HG03025 (cell line): Measurements from ENCODE around the gene DAZAP1.
"Not testable (repeated sequence)": the region's sequence is repeated elsewhere in the genome, so short reads cannot be mapped to it uniquely, and the experiment has no call there.

ENCODE experiments used
- ATAC-seq: cut with Tn5 transposase; IDR thresholded peaks from one replicate; pipeline ENCODE4 v1.9.1; 2021; ENCODE audit warnings: mild to moderate bottlenecking, moderate library complexity; ENCODE audit not compliant: unreplicated experiment, low FRiP score

Gene DAZAP1

GRCh38 chr19:1438933-1439354 is 31.6 kb downstream of the DAZAP1 start:
- no peak for ATAC-seq

GRCh38 chr19:1439525-1440417 is 32.4 kb downstream of the DAZAP1 start:
- ATAC-seq = not testable (repeated sequence)

GRCh38 chr19:1440418-1440801 is 33.0 kb downstream of the DAZAP1 start:
- ATAC-seq = no peak

DNA sequence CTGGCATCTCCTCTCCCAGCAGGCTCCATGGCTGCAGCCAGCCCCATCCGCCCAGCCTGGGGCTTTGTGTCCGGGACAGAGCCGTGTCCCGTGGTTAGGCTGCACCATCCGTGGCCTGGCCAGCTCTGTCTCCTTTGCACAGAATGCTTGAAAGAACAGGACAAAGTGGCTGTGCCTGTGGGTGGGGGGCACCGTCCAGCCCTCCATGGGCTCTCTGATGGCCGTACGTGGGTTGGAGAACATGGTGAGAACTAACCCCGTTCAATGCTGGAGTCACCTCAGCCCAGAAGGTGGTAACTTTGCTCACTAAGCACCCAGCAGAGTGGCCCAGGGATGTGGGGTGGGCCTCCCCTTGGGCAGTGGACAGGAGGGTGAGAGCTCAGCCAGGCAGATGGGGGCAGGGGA is 33.6 kb downstream of the DAZAP1 start:
- no peak for ATAC-seq

DNA sequence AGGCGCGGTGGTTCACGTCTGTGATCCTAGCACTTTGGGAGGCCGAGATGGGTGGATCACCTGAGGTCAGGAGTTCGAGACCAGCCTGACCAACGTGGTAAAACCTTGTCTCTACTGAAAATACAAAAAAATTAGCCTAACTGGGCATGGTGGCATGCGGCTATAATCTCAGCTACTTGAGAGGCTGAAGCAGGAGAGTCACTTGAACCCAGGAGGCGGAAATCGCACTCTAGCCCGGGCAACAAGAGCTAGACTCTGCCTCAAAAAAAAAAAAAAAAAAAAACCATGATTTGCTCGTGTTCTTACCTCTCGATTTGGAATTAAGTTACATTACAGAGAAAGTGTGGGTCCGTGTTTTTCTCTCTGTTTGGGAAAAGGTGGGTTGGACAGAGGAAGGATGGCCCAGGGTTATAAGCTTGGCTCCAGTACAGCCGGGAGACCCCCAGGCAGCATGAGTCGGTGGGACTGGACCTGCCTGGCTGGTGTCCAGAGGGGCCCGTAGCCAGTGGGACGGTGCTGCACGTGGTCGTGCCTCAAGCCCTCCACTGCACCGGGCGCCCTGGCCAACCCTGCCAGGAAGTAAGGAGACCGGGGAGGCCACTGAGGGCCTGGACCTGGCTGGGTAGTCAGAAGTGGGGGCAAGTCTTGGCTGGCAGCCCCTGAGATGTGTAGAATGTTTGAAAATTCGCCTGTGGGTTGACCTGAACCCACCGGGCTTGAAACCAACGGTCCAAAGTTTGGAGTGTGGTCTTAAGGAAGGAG is 34.5 kb downstream of the DAZAP1 start:
- no peak for ATAC-seq

- peak; percentile 49 for ATAC-seq
Observed at GRCh38 chr19:1445185-1445931, 38.0 kb downstream of the DAZAP1 start.

DNA sequence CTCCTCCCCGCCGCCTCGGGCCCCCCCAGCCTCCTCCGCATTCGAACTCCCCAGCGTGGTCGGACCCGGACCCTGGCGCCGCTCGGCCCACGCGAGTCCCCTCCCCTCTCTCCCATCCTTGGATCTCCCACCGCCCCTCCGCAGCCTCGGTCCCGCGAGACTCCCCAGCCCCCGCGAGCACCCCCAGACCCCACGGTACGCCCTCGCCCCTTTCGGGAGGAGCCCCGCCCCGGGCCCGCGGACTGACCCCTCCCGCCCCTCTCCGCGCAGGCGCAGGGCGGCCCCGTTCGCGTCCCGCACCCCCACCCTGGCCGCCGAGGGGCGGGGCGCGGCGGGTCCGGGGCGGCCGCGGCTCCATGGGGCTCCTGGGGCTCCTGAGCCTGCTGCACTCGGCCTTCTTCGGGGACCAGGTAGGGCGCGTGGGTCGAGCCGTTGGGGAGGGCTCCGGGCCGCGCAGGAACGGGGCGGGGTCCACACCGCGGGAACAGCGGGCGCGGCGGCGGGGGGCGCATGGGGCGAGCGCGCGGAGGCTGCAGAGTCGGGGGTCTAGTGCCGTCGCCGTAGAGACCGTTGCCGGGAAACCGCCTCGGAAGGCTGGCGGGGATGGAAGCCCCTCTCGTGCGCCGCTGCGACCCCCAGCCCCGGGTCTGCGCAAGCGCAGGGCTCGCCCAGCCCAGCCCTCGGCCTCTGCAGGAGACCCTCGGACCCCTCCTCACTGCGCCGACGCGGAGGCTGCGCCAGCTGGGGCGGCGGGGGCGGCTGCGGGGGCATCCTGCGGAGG is 38.7 kb downstream of the DAZAP1 start:
- no peak for ATAC-seq

GRCh38 chr19:1446713-1447481 is 39.5 kb downstream of the DAZAP1 start:
- ATAC-seq = no peak

DNA sequence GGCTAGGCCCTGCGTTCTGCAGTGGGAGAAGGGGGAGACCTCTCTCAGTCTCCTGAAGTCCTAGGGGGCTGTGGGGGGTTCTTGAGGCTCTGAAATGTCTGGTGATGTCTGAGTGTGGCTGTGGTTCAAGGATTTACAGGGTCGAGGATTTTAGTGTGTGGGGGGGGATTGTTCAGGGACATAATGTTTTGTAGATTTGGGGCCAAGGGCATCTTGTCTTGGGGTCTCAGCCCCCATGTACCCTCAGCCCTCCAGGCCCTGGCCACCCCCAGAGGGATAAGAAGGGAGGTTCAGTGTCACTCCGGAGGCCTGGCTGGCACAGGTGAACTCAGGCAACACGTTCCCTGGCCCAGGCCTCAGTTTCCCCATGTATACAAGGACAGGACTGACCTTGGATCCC is 40.1 kb downstream of the DAZAP1 start:
- ATAC-seq = no peak

- ATAC-seq = no peak
Observed at GRCh38 chr19:1447944-1448343, 40.6 kb downstream of the DAZAP1 start.

GRCh38 chr19:1449467-1450442 is 42.4 kb downstream of the DAZAP1 start, which contains the start of gene APC2:
APC2 (plus strand) TSS chr19:1450121; CDS start chr19:1453002, 2,881 bp downstream.
- no peak for ATAC-seq

DNA sequence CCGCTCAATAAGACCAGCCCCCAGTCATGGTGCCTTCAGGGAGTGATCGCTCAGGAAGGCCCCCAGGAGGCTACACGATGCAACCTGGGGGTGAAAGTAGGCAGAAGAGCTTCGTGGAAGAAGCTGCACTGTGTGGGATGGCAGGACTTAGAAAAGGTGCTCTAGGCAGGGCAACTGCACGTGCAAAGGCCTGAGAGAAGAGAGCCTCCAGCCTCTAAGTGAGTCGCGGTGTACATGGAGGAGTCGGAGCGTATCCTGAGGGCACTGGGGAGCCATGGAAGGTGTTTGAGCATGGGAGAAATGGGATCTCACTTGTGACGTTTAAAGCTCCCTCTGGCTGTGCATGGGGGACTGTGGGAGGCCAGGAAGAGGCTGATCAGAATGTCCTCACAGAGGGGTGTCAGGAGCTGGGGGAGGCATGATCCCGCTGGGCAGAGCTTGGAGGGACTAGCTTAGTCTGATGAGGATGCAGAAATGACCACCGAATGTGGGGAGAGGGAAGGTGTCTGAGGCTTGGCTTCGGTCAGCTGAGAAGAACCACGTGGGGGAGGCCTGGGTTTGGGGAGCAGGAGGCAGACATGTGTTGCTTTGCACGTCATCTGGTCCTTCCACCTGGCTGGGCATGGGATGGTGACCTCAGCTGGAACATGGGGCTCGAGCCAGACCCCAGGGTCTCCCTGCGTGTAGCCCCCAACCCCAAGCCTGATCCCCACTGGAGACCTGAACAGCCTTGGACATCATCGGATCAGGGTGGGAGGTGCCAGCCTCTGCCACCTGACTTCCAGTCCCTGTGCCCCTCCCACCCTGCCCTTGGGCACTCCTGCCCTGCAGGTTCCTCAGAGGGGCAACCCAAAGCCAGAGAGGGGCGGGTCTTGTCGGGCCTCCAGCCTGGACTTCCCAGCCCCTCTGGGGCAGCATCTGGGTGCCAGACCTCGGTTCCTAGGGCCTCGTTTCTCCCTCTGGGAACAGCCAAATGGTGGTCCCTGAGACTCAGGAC is 43.6 kb downstream of the DAZAP1 start:
- ATAC-seq = no peak

GRCh38 chr19:1451916-1452801 is 44.8 kb downstream of the DAZAP1 start:
- no peak for ATAC-seq

- no peak for ATAC-seq
Observed at GRCh38 chr19:1452802-1453524, 45.6 kb downstream of the DAZAP1 start.
